Measurements from ENCODE around the gene MPDZ.

Gene MPDZ

GRCh38 chr9:13088720-13089427 is 190.6 kb downstream of the MPDZ start:
- Histone ChIP-seq H3K36me3 (ENCODE audit: insufficient read depth, insufficient read length, low read length) (no peaks in the 10 kb centered on the region), H3K9ac (ENCODE audit: insufficient read length, low read depth) (no peak overlapping the region), H3K9me3 (ENCODE audit: insufficient read depth, low read length) (no peaks in the 10 kb centered on the region), H3K4me1 (ENCODE audit: insufficient read depth, insufficient read length) (no peaks in the 10 kb centered on the region), H3K27me3 (ENCODE audit: insufficient read depth, insufficient read length) (no peaks in the 10 kb centered on the region), H3K4me3 (ENCODE audit: insufficient read length, low read depth) (no peak overlapping the region)
- no peak for TF ChIP-seq YY1 (IDR thresholded peaks at IDR 0.05; ENCODE audit: insufficient read depth, insufficient read length)
- TF ChIP-seq SUZ12 (IDR thresholded peaks at IDR 0.05; ENCODE audit: extremely low read depth, insufficient read depth, insufficient read length), result no peak
- TF ChIP-seq ZNF274 (IDR thresholded peaks at IDR 0.05; ENCODE audit: low read depth, low read length), result no peak
- DNase-seq (ENCODE audit: low read depth, low spot score), result peak; percentile 63

GRCh38 chr9:13083963-13084528 is 195.4 kb downstream of the MPDZ start:
- H3K4me1 ChIP-seq (ENCODE audit: insufficient read depth, insufficient read length), result no peaks in the 10 kb centered on the region
- DNase-seq (ENCODE audit: low read depth, low spot score), result no peak
- H3K27me3 ChIP-seq (ENCODE audit: insufficient read depth, insufficient read length), result no peaks in the 10 kb centered on the region
- H3K9ac ChIP-seq (ENCODE audit: insufficient read length, low read depth), result no peak overlapping the region
- H3K4me3 ChIP-seq (ENCODE audit: insufficient read length, low read depth), result no peak overlapping the region
- H3K9me3 ChIP-seq (ENCODE audit: insufficient read depth, low read length), result no peaks in the 10 kb centered on the region; the same call in 1 of the 2 replicates
- H3K36me3 ChIP-seq (ENCODE audit: insufficient read depth, insufficient read length, low read length), result no peaks in the 10 kb centered on the region
- TF ChIP-seq ZNF274 (IDR thresholded peaks at IDR 0.05; ENCODE audit: low read depth, low read length), result no peak
- TF ChIP-seq YY1 (IDR thresholded peaks at IDR 0.05; ENCODE audit: insufficient read depth, insufficient read length), result no peak
- TF ChIP-seq SUZ12 (IDR thresholded peaks at IDR 0.05; ENCODE audit: extremely low read depth, insufficient read depth, insufficient read length), result no peak

DNA sequence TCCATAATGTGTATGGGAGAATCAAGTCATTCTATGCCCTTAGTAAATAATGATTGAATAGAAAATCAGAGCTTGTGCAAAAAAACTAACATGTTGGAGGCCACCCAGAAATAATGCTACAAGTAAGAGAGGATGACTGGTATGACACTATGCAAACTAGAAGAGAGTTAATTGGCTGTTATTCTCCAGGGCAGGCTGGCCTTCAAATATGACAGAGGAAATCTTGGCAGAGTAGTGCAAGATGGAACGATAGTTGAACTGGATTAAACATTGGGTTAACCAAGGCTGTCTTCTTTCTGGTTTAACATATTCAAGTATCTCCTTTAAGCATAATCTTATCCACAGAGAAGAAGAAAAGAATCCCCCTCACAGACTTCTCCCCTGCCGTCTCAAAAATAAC is 196.1 kb downstream of the MPDZ start:
- TF ChIP-seq ZNF274 (IDR thresholded peaks at IDR 0.05; ENCODE audit: low read depth, low read length) (no peak), YY1 (IDR thresholded peaks at IDR 0.05; ENCODE audit: insufficient read depth, insufficient read length) (no peak), SUZ12 (IDR thresholded peaks at IDR 0.05; ENCODE audit: extremely low read depth, insufficient read depth, insufficient read length) (no peak)
- no peak for DNase-seq (ENCODE audit: low read depth, low spot score)

GRCh38 chr9:13082796-13083195 is 196.7 kb downstream of the MPDZ start:
- TF ChIP-seq SUZ12 (IDR thresholded peaks at IDR 0.05; ENCODE audit: extremely low read depth, insufficient read depth, insufficient read length) (no peak), ZNF274 (IDR thresholded peaks at IDR 0.05; ENCODE audit: low read depth, low read length) (no peak), YY1 (IDR thresholded peaks at IDR 0.05; ENCODE audit: insufficient read depth, insufficient read length) (no peak)

More for the DNA sequence above, 196.1 kb downstream of the MPDZ start:
- Histone ChIP-seq H3K9ac (ENCODE audit: insufficient read length, low read depth) (no peak overlapping the region), H3K9me3 (ENCODE audit: insufficient read depth, low read length) (no peaks in the 10 kb centered on the region; the same call in 1 of the 2 replicates), H3K4me3 (ENCODE audit: insufficient read length, low read depth) (no peak overlapping the region), H3K36me3 (ENCODE audit: insufficient read depth, insufficient read length, low read length) (no peaks in the 10 kb centered on the region), H3K4me1 (ENCODE audit: insufficient read depth, insufficient read length) (no peaks in the 10 kb centered on the region), H3K27me3 (ENCODE audit: insufficient read depth, insufficient read length) (no peaks in the 10 kb centered on the region)

GRCh38 chr9:13078164-13078563 is 201.3 kb downstream of the MPDZ start:
- Histone ChIP-seq H3K4me1 (ENCODE audit: insufficient read depth, insufficient read length) (no peaks in the 10 kb centered on the region), H3K9ac (ENCODE audit: insufficient read length, low read depth) (no peak overlapping the region), H3K4me3 (ENCODE audit: insufficient read length, low read depth) (no peak overlapping the region), H3K9me3 (ENCODE audit: insufficient read depth, low read length) (peaks cover 6% of the 10 kb centered on the region; the same call in 1 of the 2 replicates), H3K36me3 (ENCODE audit: insufficient read depth, insufficient read length, low read length) (no peaks in the 10 kb centered on the region), H3K27me3 (ENCODE audit: insufficient read depth, insufficient read length) (no peaks in the 10 kb centered on the region)
- TF ChIP-seq YY1 (IDR thresholded peaks at IDR 0.05; ENCODE audit: insufficient read depth, insufficient read length) (no peak), ZNF274 (IDR thresholded peaks at IDR 0.05; ENCODE audit: low read depth, low read length) (no peak), SUZ12 (IDR thresholded peaks at IDR 0.05; ENCODE audit: extremely low read depth, insufficient read depth, insufficient read length) (no peak)
- no peak for DNase-seq (ENCODE audit: low read depth, low spot score)

More at GRCh38 chr9:13082796-13083195, 196.7 kb downstream of the MPDZ start:
- Histone ChIP-seq H3K27me3 (ENCODE audit: insufficient read depth, insufficient read length) (no peaks in the 10 kb centered on the region), H3K9me3 (ENCODE audit: insufficient read depth, low read length) (no peaks in the 10 kb centered on the region; the same call in 1 of the 2 replicates), H3K4me1 (ENCODE audit: insufficient read depth, insufficient read length) (no peaks in the 10 kb centered on the region), H3K4me3 (ENCODE audit: insufficient read length, low read depth) (no peak overlapping the region), H3K36me3 (ENCODE audit: insufficient read depth, insufficient read length, low read length) (no peaks in the 10 kb centered on the region), H3K9ac (ENCODE audit: insufficient read length, low read depth) (no peak overlapping the region)
- no peak for DNase-seq (ENCODE audit: low read depth, low spot score)

- Histone ChIP-seq H3K9ac (ENCODE audit: insufficient read length, low read depth) (no peak overlapping the region), H3K36me3 (ENCODE audit: insufficient read depth, insufficient read length, low read length) (no peaks in the 10 kb centered on the region), H3K27me3 (ENCODE audit: insufficient read depth, insufficient read length) (no peaks in the 10 kb centered on the region), H3K9me3 (ENCODE audit: insufficient read depth, low read length) (peaks cover 6% of the 10 kb centered on the region; the same call in 1 of the 2 replicates), H3K4me1 (ENCODE audit: insufficient read depth, insufficient read length) (no peaks in the 10 kb centered on the region), H3K4me3 (ENCODE audit: insufficient read length, low read depth) (no peak overlapping the region)
- TF ChIP-seq SUZ12 (IDR thresholded peaks at IDR 0.05; ENCODE audit: extremely low read depth, insufficient read depth, insufficient read length) (no peak), YY1 (IDR thresholded peaks at IDR 0.05; ENCODE audit: insufficient read depth, insufficient read length) (no peak), ZNF274 (IDR thresholded peaks at IDR 0.05; ENCODE audit: low read depth, low read length) (no peak)
- DNase-seq (ENCODE audit: low read depth, low spot score), result no peak
These were observed 202.9 kb downstream of the MPDZ start for GRCh38 chr9:13076616-13077015.

GRCh38 chr9:13071921-13072320 is 207.6 kb downstream of the MPDZ start:
- no peak for DNase-seq (ENCODE audit: low read depth, low spot score)
- Histone ChIP-seq H3K9ac (ENCODE audit: insufficient read length, low read depth) (no peak overlapping the region), H3K27me3 (ENCODE audit: insufficient read depth, insufficient read length) (no peaks in the 10 kb centered on the region), H3K36me3 (ENCODE audit: insufficient read depth, insufficient read length, low read length) (no peaks in the 10 kb centered on the region), H3K9me3 (ENCODE audit: insufficient read depth, low read length) (0 out of 2 replicates have a peak, but pooled peaks cover 6% of the 10 kb centered on the region), H3K4me1 (ENCODE audit: insufficient read depth, insufficient read length) (no peaks in the 10 kb centered on the region), H3K4me3 (ENCODE audit: insufficient read length, low read depth) (no peak overlapping the region)
- no peak for TF ChIP-seq ZNF274 (IDR thresholded peaks at IDR 0.05; ENCODE audit: low read depth, low read length)
- no peak for TF ChIP-seq SUZ12 (IDR thresholded peaks at IDR 0.05; ENCODE audit: extremely low read depth, insufficient read depth, insufficient read length)
- TF ChIP-seq YY1 (IDR thresholded peaks at IDR 0.05; ENCODE audit: insufficient read depth, insufficient read length), result no peak

Data from NT2/D1 (cell line).